NCI-H2196 (cell line): ENCODE measurements around the gene MYL5.
A peak's percentile ranks its signal among the peaks of the same experiment; 100 is the strongest.
"Not testable (repeated sequence)": the region's sequence is repeated elsewhere in the genome, so short reads cannot be mapped to it uniquely, and the experiment has no call there.

Experiments
- DNase-seq: peaks from one replicate; lab custom pipeline; 2025; ENCODE audit not compliant: unreplicated experiment; lab: John Stamatoyannopoulos, UW

MYL5 gene

DNA sequence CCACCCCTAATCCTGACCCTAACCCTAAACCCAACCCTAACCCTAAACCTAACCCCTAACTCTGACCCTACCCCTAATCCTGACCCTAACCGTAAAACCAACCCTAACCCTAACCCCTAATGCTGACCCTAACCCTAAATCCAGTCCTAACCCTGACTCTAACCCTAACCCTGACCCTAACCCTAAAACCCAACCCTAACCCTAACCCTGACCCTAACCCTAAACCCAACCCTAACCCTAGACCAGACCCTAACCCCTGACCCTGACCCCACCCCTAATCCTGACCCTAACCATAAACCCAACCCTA, 30.6 kb downstream of the MYL5 start:
- no peak for DNase-seq

- peak; percentile 96 for DNase-seq
Observed at GRCh38 chr4:705278-706082, 31.1 kb downstream of the MYL5 start, which contains the start of gene PCGF3. TSS of gene PCGF3 (plus strand) at chr4:705832. CDS start at chr4:733681, 27,849 bp downstream.

GRCh38 chr4:706083-706633, 31.8 kb downstream of the MYL5 start:
- not testable (repeated sequence) for DNase-seq

DNA sequence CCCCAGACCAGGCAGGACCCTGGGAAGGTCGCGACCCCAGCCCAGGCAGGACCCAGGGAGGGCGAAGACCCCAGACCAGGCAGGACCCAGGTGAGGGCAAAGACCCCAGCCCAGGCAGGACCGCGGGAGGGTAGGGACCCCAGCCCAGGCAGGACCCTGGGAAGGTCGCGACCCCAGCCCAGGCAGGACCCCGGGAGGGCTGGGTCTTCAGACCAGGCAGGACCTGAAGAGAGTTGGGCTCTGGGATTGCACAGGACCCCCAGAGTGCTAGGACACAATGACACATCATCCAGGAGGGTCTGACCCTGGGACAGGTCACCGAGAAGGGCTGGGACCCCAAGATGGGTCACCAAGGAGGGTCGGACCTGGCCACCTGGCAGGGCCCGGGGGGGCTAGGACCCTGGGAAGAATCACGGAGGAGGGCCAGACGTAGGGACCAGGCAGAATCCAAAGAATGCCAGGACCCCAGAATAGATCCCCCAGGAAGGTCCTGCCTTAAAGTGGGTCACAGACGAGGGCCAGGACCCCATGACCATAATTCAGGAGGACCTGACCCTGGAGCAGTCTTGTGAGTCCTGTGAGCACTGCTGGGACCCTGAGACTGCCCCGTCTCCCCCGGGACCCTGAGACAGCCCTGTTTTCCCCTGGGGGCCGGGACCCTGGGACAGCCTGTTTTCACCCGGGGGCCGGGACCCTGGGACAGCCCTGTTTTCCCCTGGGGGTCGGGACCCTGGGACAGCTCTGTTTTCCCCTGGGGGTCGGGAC, 32.7 kb downstream of the MYL5 start:
- DNase-seq: no peak

- DNase-seq: no peak
Observed at GRCh38 chr4:707929-708630, 33.7 kb downstream of the MYL5 start.

- no peak for DNase-seq
Observed at GRCh38 chr4:708631-708933, 34.2 kb downstream of the MYL5 start.

DNA sequence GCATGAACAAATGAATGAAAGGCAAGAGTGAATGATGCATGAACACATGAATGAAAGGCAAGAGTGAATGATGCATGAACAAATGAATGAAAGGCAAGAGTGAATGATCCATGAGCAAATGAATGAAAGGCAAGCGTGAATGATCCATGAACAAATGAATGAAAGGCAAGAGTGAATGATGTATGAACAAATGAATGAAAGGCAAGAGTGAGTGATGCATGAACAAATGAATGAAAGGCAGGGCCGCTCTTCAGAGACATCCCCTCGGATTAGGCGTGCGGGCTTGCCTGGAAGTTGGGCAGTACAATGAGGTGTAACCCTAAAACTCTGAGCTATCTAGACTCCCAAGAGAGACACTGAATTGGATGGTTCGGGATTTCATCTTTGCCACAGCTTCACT, 35.0 kb downstream of the MYL5 start:
- no peak for DNase-seq

DNA sequence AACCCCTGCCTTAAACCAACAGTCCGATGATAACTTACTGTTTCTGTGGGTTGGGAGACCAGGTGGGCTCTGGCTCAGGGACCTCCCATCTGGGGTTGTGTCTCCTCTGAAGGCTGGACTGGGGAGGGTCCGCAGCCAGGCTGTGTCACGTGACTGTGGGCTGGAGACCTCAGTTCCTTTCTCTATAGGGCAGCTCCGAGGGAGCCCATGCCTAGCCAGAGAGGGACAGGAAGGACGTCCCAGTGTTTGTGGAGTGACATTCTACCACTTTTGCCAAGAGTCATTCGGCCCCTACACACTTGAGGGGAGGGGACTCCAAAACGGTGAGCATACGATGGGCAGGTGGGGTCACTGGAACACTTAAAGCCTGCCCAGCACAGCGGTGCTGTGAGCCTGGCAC, 35.8 kb downstream of the MYL5 start:
- no peak for DNase-seq

GRCh38 chr4:710916-711315, 36.6 kb downstream of the MYL5 start:
- no peak for DNase-seq

GRCh38 chr4:712093-712492, 37.8 kb downstream of the MYL5 start:
- DNase-seq: no peak

DNA sequence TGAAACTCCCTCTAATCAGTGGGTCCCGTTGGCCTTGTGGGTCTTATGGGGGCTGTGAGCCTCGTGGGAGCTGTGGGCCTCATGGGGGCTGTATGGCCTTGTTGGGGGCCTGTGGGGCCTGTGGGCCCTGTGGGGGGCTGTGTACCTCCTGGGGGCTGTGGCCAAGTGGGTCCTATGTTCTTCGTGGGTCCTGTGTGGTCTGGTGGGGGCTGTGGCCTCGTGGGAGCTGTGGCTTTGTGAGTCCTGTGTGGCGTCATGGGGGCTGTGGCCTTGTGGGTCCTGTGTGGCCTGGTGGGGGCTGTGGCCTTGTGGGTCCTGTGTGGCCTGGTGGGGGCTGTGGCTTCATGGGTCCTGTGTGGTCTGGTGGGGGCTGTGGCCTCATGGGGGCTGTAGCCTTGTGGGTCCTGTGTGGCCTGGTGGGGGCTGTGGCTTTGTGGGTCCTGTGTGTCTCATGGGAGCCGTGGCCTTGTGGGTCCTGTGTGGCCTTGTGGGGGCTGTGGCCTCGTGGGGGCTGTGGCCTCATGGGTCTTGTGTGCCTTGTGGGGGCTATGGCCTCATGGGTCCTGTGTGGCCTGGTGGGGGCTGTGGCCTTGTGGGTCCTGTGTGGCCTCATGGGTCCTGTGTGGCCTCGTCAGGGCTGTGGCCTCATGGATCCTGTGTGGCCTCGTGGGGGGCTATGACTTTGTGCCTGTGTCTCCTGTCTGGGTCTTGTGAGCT, 38.7 kb downstream of the MYL5 start:
- DNase-seq: no peak

DNA sequence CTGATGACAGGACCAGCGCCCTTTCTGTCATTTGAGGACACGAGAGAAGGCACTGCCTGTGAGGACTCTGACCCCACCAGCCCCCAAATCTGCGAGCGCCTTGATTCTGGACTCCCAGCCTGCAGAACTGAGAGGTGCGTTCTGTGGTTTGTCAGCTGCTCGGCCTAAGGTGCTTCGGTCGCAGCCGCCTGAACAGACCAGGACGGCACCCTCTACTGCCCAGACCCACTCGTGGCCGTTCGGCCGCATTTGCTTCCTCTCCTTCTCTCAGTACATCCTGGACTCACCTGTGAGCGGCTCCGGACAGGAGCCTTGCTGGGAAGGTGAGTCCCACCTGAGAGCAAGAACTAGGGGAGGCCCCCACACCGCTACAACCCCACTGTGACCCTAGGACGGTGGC, 39.7 kb downstream of the MYL5 start:
- DNase-seq: no peak

DNA sequence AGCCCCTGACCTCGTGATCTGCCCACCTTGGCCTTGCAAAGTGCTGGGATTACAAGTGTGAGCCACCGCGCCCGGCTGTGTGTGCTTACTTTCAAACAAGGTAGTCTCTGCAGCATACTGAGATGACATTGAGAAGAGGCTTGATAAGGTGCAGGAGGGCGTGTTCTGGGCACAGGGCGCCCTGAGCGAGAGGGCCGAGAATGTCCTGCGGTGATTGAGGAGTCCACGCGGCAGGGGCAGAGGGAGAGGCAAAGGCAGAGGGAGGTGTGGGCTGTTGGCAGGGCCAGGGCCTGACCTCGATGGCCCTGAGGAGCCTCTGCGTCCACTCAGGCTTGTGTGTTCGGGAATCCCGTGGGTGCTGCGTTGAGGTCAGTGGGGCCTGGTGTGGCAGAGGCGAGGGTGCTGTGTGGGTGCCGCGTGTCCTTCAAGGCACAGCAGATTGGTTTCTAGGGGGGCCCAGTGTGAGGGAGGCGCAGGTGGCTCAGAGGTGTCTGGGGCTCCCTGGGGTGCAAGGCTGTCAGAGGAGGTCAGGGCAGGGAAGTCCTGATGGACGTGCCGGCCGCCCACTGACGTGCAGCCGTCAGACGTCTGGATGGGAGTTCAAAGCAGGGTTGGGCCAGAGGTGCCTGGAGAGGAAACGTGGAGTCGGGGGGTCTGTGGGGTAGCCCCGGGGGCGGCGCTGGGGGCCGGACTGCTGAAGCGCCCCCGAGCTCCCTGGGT, 43.4 kb downstream of the MYL5 start:
- no peak for DNase-seq

GRCh38 chr4:718460-718859, 44.1 kb downstream of the MYL5 start:
- no peak for DNase-seq

GRCh38 chr4:720111-720860, 45.9 kb downstream of the MYL5 start:
- no peak for DNase-seq

GRCh38 chr4:721261-722168, 47.2 kb downstream of the MYL5 start:
- DNase-seq: no peak

DNA sequence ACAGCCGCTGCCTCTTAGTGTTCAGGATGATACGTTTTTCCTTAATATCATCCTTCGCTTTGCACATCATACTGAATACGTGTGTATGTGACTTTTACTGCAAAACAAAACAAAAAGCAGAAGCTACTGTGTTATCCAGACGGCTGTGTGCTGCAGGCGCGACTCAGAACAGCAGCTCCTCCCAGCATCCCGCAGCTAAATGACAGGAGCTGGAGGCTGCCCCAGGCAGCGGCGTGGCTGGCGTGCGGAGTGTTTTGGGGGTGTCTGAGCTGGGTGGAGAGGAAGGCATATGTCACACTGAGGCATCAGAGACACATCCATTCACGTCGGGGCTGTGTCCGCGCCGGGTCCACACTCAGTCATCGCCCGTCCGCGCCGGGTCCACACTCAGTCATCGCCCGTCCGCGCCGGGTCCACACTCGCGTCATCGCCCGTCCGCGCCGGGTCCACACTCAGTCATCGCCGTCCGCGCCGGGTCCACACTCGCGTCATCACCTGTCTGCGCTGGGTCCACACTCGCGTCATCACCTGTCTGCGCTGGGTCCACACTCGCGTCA, 47.9 kb downstream of the MYL5 start:
- DNase-seq: no peak

GRCh38 chr4:722851-723360, 48.6 kb downstream of the MYL5 start:
- DNase-seq: no peak
